HFF-Myc (cell line): ENCODE measurements around the gene UBALD2.
"Not testable (repeated sequence)": the region's sequence is repeated elsewhere in the genome, so short reads cannot be mapped to it uniquely, and the experiment has no call there.

ENCODE experiments used
- DNase-seq: peaks from one replicate; pipeline ENCODE4 v3.0.0-alpha.2; 2011; ENCODE audit warnings: low read depth; ENCODE audit errors: extremely low read depth
- H3K4me3 ChIP-seq: replicated peaks from 2 replicates; pipeline ENCODE4 v1.5.1; 2011; ENCODE audit warnings: low read depth, mild to moderate bottlenecking, control low read depth, low read length
- CTCF ChIP-seq: IDR thresholded peaks from 2 replicates; pipeline ENCODE4 v1.5.1; 2012; ENCODE audit warnings: mild to moderate bottlenecking, low read depth, low read length, control low read depth; ENCODE audit errors: missing control alignments

The UBALD2 gene

GRCh38 chr17:76304226-76305134, 39.3 kb downstream of the UBALD2 start:
- DNase-seq = no peak
- H3K4me3 ChIP-seq = no peak overlapping the region
- TF ChIP-seq CTCF = no peak

- not testable (repeated sequence) for H3K4me3 ChIP-seq, DNase-seq
Observed at GRCh38 chr17:76305135-76305454, 39.9 kb downstream of the UBALD2 start.

- H3K4me3 ChIP-seq = no peak overlapping the region
- no peak for TF ChIP-seq CTCF
- no peak for DNase-seq
Observed at GRCh38 chr17:76307299-76307965, 42.3 kb downstream of the UBALD2 start.

GRCh38 chr17:76307966-76308338, 42.8 kb downstream of the UBALD2 start, which contains the start of gene QRICH2:
Gene QRICH2, minus strand, starts transcription at chr17:76308276. Its CDS starts 278 bp downstream, at chr17:76307998.
- DNase-seq = no peak

DNA sequence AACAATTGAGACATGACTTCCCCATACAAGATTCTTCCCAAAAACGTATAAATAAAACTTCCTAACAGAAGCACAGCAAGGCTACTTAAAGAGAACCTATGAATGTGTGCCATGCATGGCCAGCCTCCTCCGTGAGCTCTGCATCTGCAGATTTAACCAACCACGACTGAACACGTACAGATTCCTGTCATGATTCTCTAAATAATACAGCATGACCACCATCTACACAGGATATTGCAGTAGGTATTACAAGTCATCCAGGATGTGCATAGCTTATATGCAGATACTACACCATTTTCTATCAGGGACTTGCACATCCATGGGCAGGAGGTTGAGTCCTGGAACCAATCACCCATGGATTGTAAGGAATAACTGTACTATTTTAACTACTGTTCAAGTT, 44.3 kb downstream of the UBALD2 start:
- DNase-seq = no peak
- TF ChIP-seq CTCF = no peak
- no peak overlapping the region for H3K4me3 ChIP-seq

More at GRCh38 chr17:76307966-76308338, 42.8 kb downstream of the UBALD2 start, which contains the start of gene QRICH2:
- TF ChIP-seq CTCF = no peak
- H3K4me3 ChIP-seq = no peak within 1 kb of the TSS

GRCh38 chr17:76312735-76313134, 47.6 kb downstream of the UBALD2 start:
- DNase-seq = no peak
- TF ChIP-seq CTCF = no peak
- no peak overlapping the region for H3K4me3 ChIP-seq
